GM12864 (cell line): ENCODE measurements around the gene EPS8.

ENCODE experiments used
- DNase-seq: peaks from one replicate; pipeline ENCODE4 v3.0.0-alpha.2; 2011; ENCODE audit warnings: low read depth
- H3K4me3 ChIP-seq: 2 replicates; pipeline ENCODE4 v1.5.1; 2011; ENCODE audit warnings: mild to moderate bottlenecking, low read depth, low read length, control low read depth
- CTCF ChIP-seq: IDR thresholded peaks from 2 replicates; pipeline ENCODE4 v1.5.1; 2011; ENCODE audit warnings: low read depth, mild to moderate bottlenecking, moderate library complexity, low read length, control low read depth, inconsistent platforms; ENCODE audit errors: missing control alignments

Gene EPS8

GRCh38 chr12:15800278-15800677 lies 11.1 kb upstream of the EPS8 start:
- DNase-seq = no peak
- H3K4me3 ChIP-seq = no peak overlapping the region
- TF ChIP-seq CTCF = no peak

GRCh38 chr12:15797818-15798217 lies 8.6 kb upstream of the EPS8 start:
- no peak for TF ChIP-seq CTCF
- no peak for DNase-seq
- no peak overlapping the region for H3K4me3 ChIP-seq

GRCh38 chr12:15796493-15797141 lies 7.4 kb upstream of the EPS8 start:
- no peak for TF ChIP-seq CTCF
- DNase-seq = no peak
- H3K4me3 ChIP-seq = no peak overlapping the region

GRCh38 chr12:15794836-15795235 lies 5.6 kb upstream of the EPS8 start:
- no peak for TF ChIP-seq CTCF
- H3K4me3 ChIP-seq = no peak overlapping the region
- no peak for DNase-seq

GRCh38 chr12:15794196-15794595 lies 5.0 kb upstream of the EPS8 start:
- no peak for TF ChIP-seq CTCF
- no peak overlapping the region for H3K4me3 ChIP-seq
- DNase-seq = no peak

- TF ChIP-seq CTCF = no peak
- H3K4me3 ChIP-seq = peak overlapping the region; percentile 52
- DNase-seq = no peak
These were observed 662 bp downstream of the EPS8 start for GRCh38 chr12:15788233-15789219.
